IPS-18a (cell line): Measurements from ENCODE around the gene DES.

Experiments
- H3K27ac ChIP-seq: one replicate; pipeline ENCODE4 v1.5.1; 2013; ENCODE audit warnings: low read length
- H3K27me3 ChIP-seq: one replicate; pipeline ENCODE4 v1.6.1; 2013; ENCODE audit warnings: mild to moderate bottlenecking, low read length; ENCODE audit not compliant: control insufficient read depth, insufficient read depth
- H3K36me3 ChIP-seq: one replicate; pipeline ENCODE4 v1.6.1; 2013; ENCODE audit warnings: low read depth, low read length; ENCODE audit not compliant: control insufficient read depth
- H3K4me1 ChIP-seq: one replicate; pipeline ENCODE4 v1.6.1; 2013; ENCODE audit warnings: low read depth, low read length; ENCODE audit not compliant: control insufficient read depth
- H3K4me3 ChIP-seq: one replicate; pipeline ENCODE4 v1.5.1; 2013; ENCODE audit warnings: low read length
- H3K9ac ChIP-seq: one replicate; pipeline ENCODE4 v1.6.1; 2013; ENCODE audit warnings: mild to moderate bottlenecking, low read length, moderate library complexity
- H3K9me3 ChIP-seq: one replicate; pipeline ENCODE4 v1.6.1; 2013; ENCODE audit warnings: low read depth, low read length; ENCODE audit not compliant: control insufficient read depth

DES gene

GRCh38 chr2:219444566-219445091 is 26.5 kb downstream of the DES start:
- Histone ChIP-seq H3K27me3 (peaks cover 31% of the 10 kb centered on the region), H3K9ac (no peak overlapping the region), H3K9me3 (no peaks in the 10 kb centered on the region), H3K4me1 (peaks cover 12% of the 10 kb centered on the region), H3K36me3 (no peaks in the 10 kb centered on the region), H3K4me3 (no peak overlapping the region), H3K27ac (no peak overlapping the region)

- no peaks in the 10 kb centered on the region for H3K9me3 ChIP-seq
- peaks cover 31% of the 10 kb centered on the region for H3K27me3 ChIP-seq
- H3K4me3 ChIP-seq, result no peak overlapping the region
- no peak overlapping the region for H3K27ac ChIP-seq
- peaks cover 12% of the 10 kb centered on the region for H3K4me1 ChIP-seq
- H3K36me3 ChIP-seq, result no peaks in the 10 kb centered on the region
- H3K9ac ChIP-seq, result no peak overlapping the region
Measured at GRCh38 chr2:219445220-219445640, 27.1 kb downstream of the DES start.

GRCh38 chr2:219446101-219446504 is 27.9 kb downstream of the DES start:
- Histone ChIP-seq H3K36me3 (no peaks in the 10 kb centered on the region), H3K27me3 (peaks cover 25% of the 10 kb centered on the region), H3K4me1 (peaks cover 12% of the 10 kb centered on the region), H3K27ac (no peak overlapping the region), H3K9me3 (no peaks in the 10 kb centered on the region), H3K4me3 (no peak overlapping the region), H3K9ac (no peak overlapping the region)

GRCh38 chr2:219446689-219447088 is 28.5 kb downstream of the DES start:
- no peak overlapping the region for H3K9ac ChIP-seq
- H3K27ac ChIP-seq, result no peak overlapping the region
- no peaks in the 10 kb centered on the region for H3K36me3 ChIP-seq
- H3K9me3 ChIP-seq, result no peaks in the 10 kb centered on the region
- H3K4me3 ChIP-seq, result no peak overlapping the region
- H3K4me1 ChIP-seq, result peaks cover 12% of the 10 kb centered on the region
- peaks cover 20% of the 10 kb centered on the region for H3K27me3 ChIP-seq

- Histone ChIP-seq H3K9me3 (no peaks in the 10 kb centered on the region), H3K36me3 (no peaks in the 10 kb centered on the region), H3K4me1 (peaks cover 12% of the 10 kb centered on the region), H3K27me3 (peaks cover 19% of the 10 kb centered on the region), H3K4me3 (no peak overlapping the region), H3K27ac (no peak overlapping the region), H3K9ac (no peak overlapping the region)
Measured at GRCh38 chr2:219447242-219448098, 29.3 kb downstream of the DES start.

GRCh38 chr2:219448099-219448775 is 30.1 kb downstream of the DES start:
- H3K9me3 ChIP-seq, result no peaks in the 10 kb centered on the region
- H3K9ac ChIP-seq, result no peak overlapping the region
- peaks cover 12% of the 10 kb centered on the region for H3K27me3 ChIP-seq
- H3K36me3 ChIP-seq, result no peaks in the 10 kb centered on the region
- peaks cover 9% of the 10 kb centered on the region for H3K4me1 ChIP-seq
- no peak overlapping the region for H3K4me3 ChIP-seq
- no peak overlapping the region for H3K27ac ChIP-seq

- Histone ChIP-seq H3K27ac (no peak overlapping the region), H3K9ac (no peak overlapping the region), H3K9me3 (no peaks in the 10 kb centered on the region), H3K36me3 (no peaks in the 10 kb centered on the region), H3K4me1 (peaks cover 9% of the 10 kb centered on the region), H3K4me3 (no peak overlapping the region), H3K27me3 (peaks cover 8% of the 10 kb centered on the region)
Measured at GRCh38 chr2:219448776-219449341, 30.7 kb downstream of the DES start.

- Histone ChIP-seq H3K4me1 (peaks cover 9% of the 10 kb centered on the region), H3K4me3 (no peak overlapping the region), H3K36me3 (no peaks in the 10 kb centered on the region), H3K9ac (no peak overlapping the region), H3K27me3 (peaks cover 8% of the 10 kb centered on the region), H3K9me3 (no peaks in the 10 kb centered on the region), H3K27ac (no peak overlapping the region)
Measured at GRCh38 chr2:219449609-219450008, 31.4 kb downstream of the DES start.

GRCh38 chr2:219451661-219452360 is 33.6 kb downstream of the DES start:
- Histone ChIP-seq H3K27me3 (peaks cover 8% of the 10 kb centered on the region), H3K36me3 (no peaks in the 10 kb centered on the region), H3K4me1 (no peaks in the 10 kb centered on the region), H3K9ac (no peak overlapping the region), H3K4me3 (no peak overlapping the region), H3K9me3 (no peaks in the 10 kb centered on the region), H3K27ac (no peak overlapping the region)

GRCh38 chr2:219452361-219453317 is 34.5 kb downstream of the DES start:
- Histone ChIP-seq H3K4me3 (no peak overlapping the region), H3K4me1 (no peaks in the 10 kb centered on the region), H3K9ac (no peak overlapping the region), H3K27me3 (peaks cover 1% of the 10 kb centered on the region), H3K36me3 (no peaks in the 10 kb centered on the region), H3K9me3 (no peaks in the 10 kb centered on the region), H3K27ac (no peak overlapping the region)
